Kidney (tissue), 14 donors: ENCODE measurements around the gene SPINT2. TPM values are rescaled to one million over a fixed set of nuclear protein-coding genes. Genes with fewer than 3 reads are reported as not detected.
A peak's percentile ranks its signal among the peaks of the same experiment; 100 is the strongest.

Source experiments
- DNase-seq, 5 donors: peaks; one replicate each; pipeline ENCODE4 v3.0.0-alpha.2; 2013 to 2020
- FAIRE-seq: peaks from 2 replicates; lab custom pipeline; 2012; peaks lifted over from hg19 to GRCh38; lab: Jason Lieb, UNC
- H3K27ac ChIP-seq, 2 donors: one replicate each; pipeline ENCODE4 v1.7.0; 2013; ENCODE audit warnings: low read depth in 2 of 2, low read length in 2 of 2, inconsistent platforms in 1 of 2
- H3K27me3 ChIP-seq: one replicate; pipeline ENCODE4 v1.7.1; 2013; ENCODE audit warnings: low read length, inconsistent platforms; ENCODE audit not compliant: control insufficient read depth, insufficient read depth
- H3K36me3 ChIP-seq, 3 donors: one replicate each; pipeline versions ENCODE4 v1.7.0 to v1.7.1; 2013; ENCODE audit warnings: low read length in 3 of 3, control low read depth in 1 of 3, inconsistent platforms in 1 of 3; ENCODE audit not compliant: insufficient read depth in 3 of 3, control insufficient read depth in 2 of 3
- H3K4me1 ChIP-seq, 3 donors: one replicate each; pipeline versions ENCODE4 v1.7.0 to v1.7.1; 2013; ENCODE audit warnings: low read length in 3 of 3, inconsistent platforms in 1 of 3, low read depth in 1 of 3; ENCODE audit not compliant: control insufficient read depth in 2 of 3, insufficient read depth in 2 of 3
- H3K4me3 ChIP-seq, 3 donors: one replicate each; pipeline versions ENCODE4 v1.7.0 to v1.8.1; 2013; ENCODE audit warnings: low read length in 3 of 3, control low read depth in 1 of 3, inconsistent platforms in 1 of 3
- H3K9ac ChIP-seq, 3 donors: one replicate each; pipeline versions ENCODE4 v1.7.0 to v1.7.1; 2013; ENCODE audit warnings: low read length in 3 of 3, control low read depth in 1 of 3, inconsistent platforms in 1 of 3
- H3K9me3 ChIP-seq, 3 donors: one replicate each; pipeline versions ENCODE4 v1.7.0 to v1.7.1; 2013; ENCODE audit warnings: low read length in 3 of 3, control low read depth in 1 of 3, inconsistent platforms in 1 of 3; ENCODE audit not compliant: control insufficient read depth in 2 of 3, insufficient read depth in 1 of 3
- intact Hi-C: fragments of 100-400 bp; cut with DNase I; formaldehyde crosslinking; loops from one replicate; pipeline ENCODE4 v1.11.1; 2022
- polyA plus RNA-seq: library from polyadenylated mRNA; stranded (reverse); fragments of 350-450 nt; fragmentation: Illumina TruSeq; extraction: RNeasy Lipid Tissue Mini Kit (QIAGEN cat#74804); gene quantifications from one replicate; pipeline ENCODE4 v1.2.3, GENCODE V29; 2014; ENCODE audit warnings: low read depth, low replicate concordance; ENCODE audit not compliant: insufficient read depth
- total RNA-seq: library from RNA; stranded (reverse); fragmentation: NEBNext Ultra II Directional; extraction: Animal tissue kit (Norgen Biotek cat#: 25700); gene quantifications from one replicate; pipeline ENCODE4 v1.2.1, GENCODE V29; 2021
- TF ChIP-seq, protein P1 (sequence below): IDR thresholded peaks from 3 replicates; pipeline ENCODE4 v1.5.1; 2012; ENCODE audit warnings: mild to moderate bottlenecking, moderate library complexity, borderline replicate concordance; ENCODE audit not compliant: insufficient read depth; ENCODE audit errors: extremely low read depth
- donor health status: control.
- donor health status: control.
- donor health status: control.
- donor health status: control.
- donor health status: control.
- donor health status: DM: yes; HTN: yes; CAD: no.
- donor health status: Normal renal cell carcinoma (clear cell type).

The SPINT2 gene
- total and polyA plus RNA-seq, 2 donors from 2014 or later, result 381 to 425 TPM

DNA sequence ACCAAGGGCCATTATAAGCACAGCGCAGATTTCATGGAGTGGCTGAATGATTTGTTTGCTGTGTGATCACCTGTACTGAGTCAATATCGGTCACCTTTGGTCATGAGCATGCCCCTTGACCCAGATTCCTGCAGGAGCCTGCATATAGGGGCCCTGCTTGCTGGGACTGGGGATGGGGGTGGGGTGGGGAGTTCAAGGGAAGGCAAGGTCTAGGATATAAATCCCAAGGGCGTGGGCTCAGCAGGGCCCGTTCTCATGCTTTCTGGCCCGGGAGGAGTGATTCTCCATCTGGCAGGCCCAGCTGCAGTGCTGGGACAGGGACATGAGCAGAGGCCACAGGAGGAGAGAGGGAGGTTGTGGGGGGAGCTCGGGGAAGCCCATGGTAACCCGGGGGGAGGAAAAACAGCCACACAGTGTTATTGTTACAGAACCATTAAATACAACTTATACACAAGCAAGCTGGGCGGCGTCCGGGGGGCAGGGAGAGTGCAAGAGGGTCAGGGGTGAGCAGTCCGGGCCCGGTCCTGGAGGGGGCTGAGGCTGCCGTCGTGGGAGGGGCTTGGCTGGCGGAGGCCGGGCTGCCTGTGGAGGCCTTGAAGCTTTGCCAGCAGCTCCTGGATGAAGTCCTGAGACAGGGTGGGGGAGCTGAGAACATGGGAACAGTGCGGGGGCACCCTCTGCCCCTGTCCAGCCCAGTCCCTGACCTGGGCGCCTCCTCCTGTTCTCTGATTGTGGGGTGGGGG lies 13.4 kb upstream of the SPINT2 start:
- TF ChIP-seq, protein P1, sequence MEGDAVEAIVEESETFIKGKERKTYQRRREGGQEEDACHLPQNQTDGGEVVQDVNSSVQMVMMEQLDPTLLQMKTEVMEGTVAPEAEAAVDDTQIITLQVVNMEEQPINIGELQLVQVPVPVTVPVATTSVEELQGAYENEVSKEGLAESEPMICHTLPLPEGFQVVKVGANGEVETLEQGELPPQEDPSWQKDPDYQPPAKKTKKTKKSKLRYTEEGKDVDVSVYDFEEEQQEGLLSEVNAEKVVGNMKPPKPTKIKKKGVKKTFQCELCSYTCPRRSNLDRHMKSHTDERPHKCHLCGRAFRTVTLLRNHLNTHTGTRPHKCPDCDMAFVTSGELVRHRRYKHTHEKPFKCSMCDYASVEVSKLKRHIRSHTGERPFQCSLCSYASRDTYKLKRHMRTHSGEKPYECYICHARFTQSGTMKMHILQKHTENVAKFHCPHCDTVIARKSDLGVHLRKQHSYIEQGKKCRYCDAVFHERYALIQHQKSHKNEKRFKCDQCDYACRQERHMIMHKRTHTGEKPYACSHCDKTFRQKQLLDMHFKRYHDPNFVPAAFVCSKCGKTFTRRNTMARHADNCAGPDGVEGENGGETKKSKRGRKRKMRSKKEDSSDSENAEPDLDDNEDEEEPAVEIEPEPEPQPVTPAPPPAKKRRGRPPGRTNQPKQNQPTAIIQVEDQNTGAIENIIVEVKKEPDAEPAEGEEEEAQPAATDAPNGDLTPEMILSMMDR, result no peak
- FAIRE-seq (no peak), DNase-seq (peak; percentile 67 to 96 (median 83))
- Histone ChIP-seq H3K4me1 (peaks cover 0 to 9% (median 4%) of the 10 kb centered on the region in 3 donors), H3K4me3 (peak overlapping the region in 2 of 3 donors; percentile 19 to 45), H3K36me3 (no peaks in the 10 kb centered on the region), H3K9ac (peak overlapping the region in 1 of 3 donors; percentile 41), H3K9me3 (no peaks in the 10 kb centered on the region), H3K27me3 (no peaks in the 10 kb centered on the region), H3K27ac (peak overlapping the region; percentile 83 to 89)
- intact Hi-C loops, result no loop called here

DNA sequence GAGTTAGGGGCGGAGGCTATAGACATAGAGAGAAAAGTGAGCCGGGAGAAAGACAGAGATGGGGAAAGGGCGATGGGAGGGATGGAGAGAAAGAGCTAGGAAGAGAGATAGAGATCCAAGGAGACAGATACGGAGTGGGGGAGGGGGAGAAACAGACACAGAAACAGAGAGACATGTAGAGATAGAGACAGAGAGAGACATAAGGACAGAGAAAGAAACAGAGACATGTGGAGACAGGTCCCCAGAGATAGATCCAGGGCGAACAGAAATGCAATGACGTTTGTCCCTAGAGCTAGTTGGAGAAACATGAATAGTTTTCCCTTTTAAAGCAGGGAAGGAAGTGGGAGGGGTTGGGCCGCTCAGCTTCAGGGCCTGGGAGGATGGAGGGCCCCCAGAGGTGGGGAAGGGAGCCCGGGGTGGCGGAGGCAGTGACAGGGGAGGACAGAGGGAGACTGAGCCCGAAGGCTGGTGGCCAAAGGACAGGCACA lies 12.8 kb upstream of the SPINT2 start:
- Histone ChIP-seq H3K36me3 (no peaks in the 10 kb centered on the region), H3K4me1 (peaks cover 0 to 9% (median 4%) of the 10 kb centered on the region in 3 donors), H3K9me3 (no peaks in the 10 kb centered on the region), H3K27ac (peak overlapping the region; percentile 83 to 89), H3K27me3 (no peaks in the 10 kb centered on the region), H3K4me3 (peak overlapping the region in 2 of 3 donors; percentile 19 to 45), H3K9ac (peak overlapping the region in 2 of 3 donors; percentile 46 to 55)
- FAIRE-seq, result no peak
- peak in 4 of 5 donors; percentile 25 to 93 (median 64) for DNase-seq
- TF ChIP-seq, protein P1, result no peak
- intact Hi-C loops, result no loop called here

DNA sequence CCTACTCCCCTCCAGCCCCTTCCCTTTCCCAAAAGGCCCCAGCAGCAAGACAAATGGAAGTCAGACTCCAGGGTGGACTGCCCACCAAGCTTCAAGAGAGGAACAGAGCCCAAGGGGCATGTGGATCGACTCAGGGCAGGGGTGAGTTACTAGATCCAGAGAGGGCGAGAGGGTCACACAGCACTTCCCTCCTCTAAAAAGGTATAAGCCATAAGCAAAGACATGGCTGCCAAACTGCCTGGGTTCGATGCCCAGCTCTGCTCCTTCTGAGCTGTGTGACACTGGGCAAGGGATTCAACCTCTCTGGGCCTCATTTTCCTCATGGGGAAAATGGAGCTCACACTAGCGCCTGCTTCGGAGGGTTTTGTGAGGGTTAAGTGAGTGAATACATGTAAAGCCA lies 12.0 kb upstream of the SPINT2 start:
- no peak for DNase-seq
- Histone ChIP-seq H3K9me3 (no peaks in the 10 kb centered on the region), H3K4me1 (peaks cover 0 to 9% (median 4%) of the 10 kb centered on the region in 3 donors), H3K9ac (peak overlapping the region in 2 of 3 donors; percentile 8 to 46), H3K36me3 (no peaks in the 10 kb centered on the region), H3K27me3 (no peaks in the 10 kb centered on the region), H3K27ac (peak overlapping the region; percentile 83 to 89), H3K4me3 (peak overlapping the region in 2 of 3 donors; percentile 6 to 19)
- no peak for FAIRE-seq
- intact Hi-C loops, result no loop called here
- TF ChIP-seq, protein P1, result no peak
